ENCODE data around the gene GPR137C. TPM values are rescaled to one million over a fixed set of nuclear protein-coding genes. Genes with fewer than 3 reads are reported as not detected.

Gene GPR137C
- polyA plus RNA-seq, 1 of the 3 experiments (the other 2 are of a cell fraction), result 0.54 TPM

GRCh38 chr14:52553671-52554575 lies 1.3 kb downstream of the GPR137C start:
- POLR2A ChIA-PET, result interaction anchor here (1.3 kb wide), 1 partner anchor 176 kb away, joined by 3 read pairs; the partner anchor contains the start of gene STYX
- Histone ChIP-seq H3K36me3 (replicated peaks in 1 of 2; ENCODE audit: control insufficient read depth in 1 of 2, insufficient read depth in 2 of 2, low read length in 1 of 2) (no peaks in the 10 kb centered on the region), H3K4me3 (ENCODE audit: low read depth in 2 of 2, low read length in 1 of 2) (peak overlapping the region; percentile 84 to 93), H3K4me2 (peak overlapping the region; percentile 99), H3K79me2 (ENCODE audit: insufficient read depth) (no peaks in the 10 kb centered on the region), H3K9me3 (no peaks in the 10 kb centered on the region), H3K9ac (peak overlapping the region; percentile 65), H4K20me1 (ENCODE audit: insufficient read depth) (no peaks in the 10 kb centered on the region), H3K9me2 (no peaks in the 10 kb centered on the region), H2AFZ (ENCODE audit: low read depth) (peak overlapping the region; percentile 97), H3F3A (replicated peaks; ENCODE audit: insufficient read depth) (peaks cover 11% of the 10 kb centered on the region), H3K27ac (ENCODE audit: low read depth in 2 of 2, low read length in 1 of 2) (peak overlapping the region in 1 of 2 experiments; percentile 54; a peak in 2 of 4 replicates), H3K27me3 (ENCODE audit: insufficient read depth) (no peaks in the 10 kb centered on the region), H3K4me1 (ENCODE audit: control insufficient read depth in 1 of 2, insufficient read depth in 2 of 2, low read depth in 1 of 2, low read length in 1 of 2) (peaks cover 5 to 7% of the 10 kb centered on the region in 2 experiments; a peak in 3 of 4 replicates)
- 0 out of 2 replicates have a peak, but pooled peaks have one; percentile 30 for TF ChIP-seq MXI1 (IDR thresholded peaks at IDR 0.05; ENCODE audit: low read depth, low read length)
- TF ChIP-seq, protein P1, sequence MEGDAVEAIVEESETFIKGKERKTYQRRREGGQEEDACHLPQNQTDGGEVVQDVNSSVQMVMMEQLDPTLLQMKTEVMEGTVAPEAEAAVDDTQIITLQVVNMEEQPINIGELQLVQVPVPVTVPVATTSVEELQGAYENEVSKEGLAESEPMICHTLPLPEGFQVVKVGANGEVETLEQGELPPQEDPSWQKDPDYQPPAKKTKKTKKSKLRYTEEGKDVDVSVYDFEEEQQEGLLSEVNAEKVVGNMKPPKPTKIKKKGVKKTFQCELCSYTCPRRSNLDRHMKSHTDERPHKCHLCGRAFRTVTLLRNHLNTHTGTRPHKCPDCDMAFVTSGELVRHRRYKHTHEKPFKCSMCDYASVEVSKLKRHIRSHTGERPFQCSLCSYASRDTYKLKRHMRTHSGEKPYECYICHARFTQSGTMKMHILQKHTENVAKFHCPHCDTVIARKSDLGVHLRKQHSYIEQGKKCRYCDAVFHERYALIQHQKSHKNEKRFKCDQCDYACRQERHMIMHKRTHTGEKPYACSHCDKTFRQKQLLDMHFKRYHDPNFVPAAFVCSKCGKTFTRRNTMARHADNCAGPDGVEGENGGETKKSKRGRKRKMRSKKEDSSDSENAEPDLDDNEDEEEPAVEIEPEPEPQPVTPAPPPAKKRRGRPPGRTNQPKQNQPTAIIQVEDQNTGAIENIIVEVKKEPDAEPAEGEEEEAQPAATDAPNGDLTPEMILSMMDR (IDR thresholded peaks at IDR 0.05), result peak; percentile 12; the same call in 1 of the 2 replicates
- 0 out of 2 replicates have a peak, but pooled peaks have one; percentile 13 for TF ChIP-seq SIN3A (IDR thresholded peaks at IDR 0.05; ENCODE audit: borderline replicate concordance, low read depth, low read length)
- TF ChIP-seq EP300 (IDR thresholded peaks at IDR 0.05; ENCODE audit: borderline replicate concordance in 1 of 2, low read depth in 1 of 2, low read length in 1 of 2), result peak in 1 of 2 experiments; percentile 8; a peak in 1 of 4 replicates
- no peak for TF ChIP-seq REST (IDR thresholded peaks at IDR 0.05; ENCODE audit: low read depth, low read length)
- peak; percentile 89 for TF ChIP-seq NFIC (IDR thresholded peaks at IDR 0.05; ENCODE audit: borderline replicate concordance)
- TF ChIP-seq RAD21 (IDR thresholded peaks at IDR 0.05; ENCODE audit: low read length), result no peak
- no peak for TF ChIP-seq NRF1 (IDR thresholded peaks at IDR 0.05; ENCODE audit: low read depth, low read length)
- no peak for TF ChIP-seq ELF1 (IDR thresholded peaks at IDR 0.05)
- TF ChIP-seq RCOR1 (IDR thresholded peaks at IDR 0.05; ENCODE audit: low read length), result no peak
- no peak for TF ChIP-seq PBX3 (IDR thresholded peaks at IDR 0.05)
- TF ChIP-seq, protein P2, sequence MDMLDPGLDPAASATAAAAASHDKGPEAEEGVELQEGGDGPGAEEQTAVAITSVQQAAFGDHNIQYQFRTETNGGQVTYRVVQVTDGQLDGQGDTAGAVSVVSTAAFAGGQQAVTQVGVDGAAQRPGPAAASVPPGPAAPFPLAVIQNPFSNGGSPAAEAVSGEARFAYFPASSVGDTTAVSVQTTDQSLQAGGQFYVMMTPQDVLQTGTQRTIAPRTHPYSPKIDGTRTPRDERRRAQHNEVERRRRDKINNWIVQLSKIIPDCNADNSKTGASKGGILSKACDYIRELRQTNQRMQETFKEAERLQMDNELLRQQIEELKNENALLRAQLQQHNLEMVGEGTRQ (IDR thresholded peaks at IDR 0.05; ENCODE audit: borderline replicate concordance, low read depth, low read length), result no peak
- TF ChIP-seq MAX (IDR thresholded peaks at IDR 0.05; ENCODE audit: low read depth), result no peak
- TF ChIP-seq YY1 (IDR thresholded peaks at IDR 0.05; ENCODE audit: low read depth), result no peak
- peak; percentile 67 for DNase-seq
- 10% methylated on average over 20 of the region's 22 CpGs for WGBS (ENCODE audit: low lambda C conversion rate)
- CTCF ChIA-PET, result interaction anchor here (1.0 to 1.6 kb wide), 3 partner anchors 9 to 395 kb away, joined by 3 to 4 read pairs (median 4); no protein-coding TSS in a partner anchor

Data from SK-N-SH (cell line).